ENCODE measurements around the gene CES2. TPM values are rescaled to one million over a fixed set of nuclear protein-coding genes. Genes with fewer than 3 reads are reported as not detected.

CES2 gene
- total RNA-seq, 1 experiment from 2014 or later: 35.4 TPM

GRCh38 chr16:66931665-66932064 lies 3.7 kb upstream of the CES2 start:
- Histone ChIP-seq H3K27me3 (ENCODE audit: insufficient read depth, low read length) (no peaks in the 10 kb centered on the region), H3K36me3 (ENCODE audit: control insufficient read depth in 1 of 2, insufficient read depth in 2 of 2, low read length in 2 of 2) (peaks cover 0 to 7% of the 10 kb centered on the region in 2 experiments; a peak in 1 of 4 replicates), H3K9me3 (ENCODE audit: control insufficient read depth in 1 of 2, insufficient read depth in 1 of 2, low read depth in 1 of 2, low read length in 2 of 2) (no peaks in the 10 kb centered on the region), H2AFZ (ENCODE audit: low read depth, low read length, poor library complexity, severe bottlenecking) (no peak overlapping the region), H4K20me1 (ENCODE audit: insufficient read depth) (no peaks in the 10 kb centered on the region), H3K4me3 (replicated peaks in 1 of 2; ENCODE audit: low read depth in 1 of 2, low read length in 2 of 2) (no peak overlapping the region), H3K9me2 (ENCODE audit: insufficient read depth) (no peaks in the 10 kb centered on the region), H3K4me1 (ENCODE audit: control insufficient read depth in 1 of 2, insufficient read depth in 2 of 2, low read length in 2 of 2) (peaks cover 16 to 56% of the 10 kb centered on the region in 2 experiments), H3K79me2 (ENCODE audit: insufficient read depth, low read length) (peaks cover 47% of the 10 kb centered on the region), H3K4me2 (ENCODE audit: low read length) (no peak overlapping the region), H3K27ac (ENCODE audit: low read depth, low read length) (no peak overlapping the region), H3K9ac (ENCODE audit: low read length) (no peak overlapping the region)
- ChIA-PET RAD21 (ENCODE audit: low non-redundant PET in 1 of 2, low total read pairs in 2 of 2, uncharacterized antibody in 2 of 2, unreplicated experiment in 2 of 2) (no interaction called here), CTCF (no interaction called here), POLR2A (no interaction called here)
- BruUV-seq (replicated peaks): no TSS peak
- TF ChIP-seq, protein P1, sequence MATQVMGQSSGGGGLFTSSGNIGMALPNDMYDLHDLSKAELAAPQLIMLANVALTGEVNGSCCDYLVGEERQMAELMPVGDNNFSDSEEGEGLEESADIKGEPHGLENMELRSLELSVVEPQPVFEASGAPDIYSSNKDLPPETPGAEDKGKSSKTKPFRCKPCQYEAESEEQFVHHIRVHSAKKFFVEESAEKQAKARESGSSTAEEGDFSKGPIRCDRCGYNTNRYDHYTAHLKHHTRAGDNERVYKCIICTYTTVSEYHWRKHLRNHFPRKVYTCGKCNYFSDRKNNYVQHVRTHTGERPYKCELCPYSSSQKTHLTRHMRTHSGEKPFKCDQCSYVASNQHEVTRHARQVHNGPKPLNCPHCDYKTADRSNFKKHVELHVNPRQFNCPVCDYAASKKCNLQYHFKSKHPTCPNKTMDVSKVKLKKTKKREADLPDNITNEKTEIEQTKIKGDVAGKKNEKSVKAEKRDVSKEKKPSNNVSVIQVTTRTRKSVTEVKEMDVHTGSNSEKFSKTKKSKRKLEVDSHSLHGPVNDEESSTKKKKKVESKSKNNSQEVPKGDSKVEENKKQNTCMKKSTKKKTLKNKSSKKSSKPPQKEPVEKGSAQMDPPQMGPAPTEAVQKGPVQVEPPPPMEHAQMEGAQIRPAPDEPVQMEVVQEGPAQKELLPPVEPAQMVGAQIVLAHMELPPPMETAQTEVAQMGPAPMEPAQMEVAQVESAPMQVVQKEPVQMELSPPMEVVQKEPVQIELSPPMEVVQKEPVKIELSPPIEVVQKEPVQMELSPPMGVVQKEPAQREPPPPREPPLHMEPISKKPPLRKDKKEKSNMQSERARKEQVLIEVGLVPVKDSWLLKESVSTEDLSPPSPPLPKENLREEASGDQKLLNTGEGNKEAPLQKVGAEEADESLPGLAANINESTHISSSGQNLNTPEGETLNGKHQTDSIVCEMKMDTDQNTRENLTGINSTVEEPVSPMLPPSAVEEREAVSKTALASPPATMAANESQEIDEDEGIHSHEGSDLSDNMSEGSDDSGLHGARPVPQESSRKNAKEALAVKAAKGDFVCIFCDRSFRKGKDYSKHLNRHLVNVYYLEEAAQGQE (IDR thresholded peaks at IDR 0.05; ENCODE audit: low read depth): no peak
- TF ChIP-seq EZH2phosphoT487 (IDR thresholded peaks at IDR 0.05; ENCODE audit: borderline replicate concordance) (no peak), CBX3 (IDR thresholded peaks at IDR 0.05; ENCODE audit: low read depth) (no peak), TCF7L2 (IDR thresholded peaks at IDR 0.05; ENCODE audit: borderline replicate concordance, extremely low read depth, insufficient read depth, insufficient read length) (no peak), SRF (IDR thresholded peaks at IDR 0.05; ENCODE audit: low read depth) (no peak), POLR2AphosphoS5 (IDR thresholded peaks at IDR 0.05; ENCODE audit: low read depth, low read length) (no peak), EZH2 (IDR thresholded peaks at IDR 0.05) (no peak), ZNF274 (IDR thresholded peaks at IDR 0.05; ENCODE audit: low read depth, low read length) (no peak)
- TF ChIP-seq, protein P2, sequence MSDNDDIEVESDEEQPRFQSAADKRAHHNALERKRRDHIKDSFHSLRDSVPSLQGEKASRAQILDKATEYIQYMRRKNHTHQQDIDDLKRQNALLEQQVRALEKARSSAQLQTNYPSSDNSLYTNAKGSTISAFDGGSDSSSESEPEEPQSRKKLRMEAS (IDR thresholded peaks at IDR 0.05): no peak
- TF ChIP-seq, protein P3, sequence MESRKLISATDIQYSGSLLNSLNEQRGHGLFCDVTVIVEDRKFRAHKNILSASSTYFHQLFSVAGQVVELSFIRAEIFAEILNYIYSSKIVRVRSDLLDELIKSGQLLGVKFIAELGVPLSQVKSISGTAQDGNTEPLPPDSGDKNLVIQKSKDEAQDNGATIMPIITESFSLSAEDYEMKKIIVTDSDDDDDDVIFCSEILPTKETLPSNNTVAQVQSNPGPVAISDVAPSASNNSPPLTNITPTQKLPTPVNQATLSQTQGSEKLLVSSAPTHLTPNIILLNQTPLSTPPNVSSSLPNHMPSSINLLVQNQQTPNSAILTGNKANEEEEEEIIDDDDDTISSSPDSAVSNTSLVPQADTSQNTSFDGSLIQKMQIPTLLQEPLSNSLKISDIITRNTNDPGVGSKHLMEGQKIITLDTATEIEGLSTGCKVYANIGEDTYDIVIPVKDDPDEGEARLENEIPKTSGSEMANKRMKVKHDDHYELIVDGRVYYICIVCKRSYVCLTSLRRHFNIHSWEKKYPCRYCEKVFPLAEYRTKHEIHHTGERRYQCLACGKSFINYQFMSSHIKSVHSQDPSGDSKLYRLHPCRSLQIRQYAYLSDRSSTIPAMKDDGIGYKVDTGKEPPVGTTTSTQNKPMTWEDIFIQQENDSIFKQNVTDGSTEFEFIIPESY (IDR thresholded peaks at IDR 0.05; ENCODE audit: extremely low read depth, insufficient replicate concordance, low read length): no peak
- intact Hi-C loops (cut with micrococcal nuclease): no loop called here
- ATAC-seq: no peak
- DNase-seq (ENCODE audit: low read depth, low spot score): no peak

All from HCT116 (cell line).